ENCODE measurements around the gene TMEM169. TPM values are rescaled to one million over a fixed set of nuclear protein-coding genes. Genes with fewer than 3 reads are reported as not detected.
A peak's percentile ranks its signal among the peaks of the same experiment; 100 is the strongest.

TMEM169 gene
- total and polyA plus RNA-seq, 2 of the 4 experiments (the other 2 are of a cell fraction), result 0.15 to 0.54 TPM

- peak overlapping the region; percentile 17 for H3K14ac ChIP-seq (replicated peaks; ENCODE audit: low read depth, low read length)
- H3K4me2 ChIP-seq (ENCODE audit: low read depth, low read length), result peak overlapping the region; percentile 19; the same call in 1 of the 2 replicates
- dilution Hi-C loops (cut with HindIII; ENCODE audit: low sequenced_read_pairs, unreplicated experiment) (no loop called here), intact Hi-C loops (cut with micrococcal nuclease) (no loop called here), in situ Hi-C loops (cut with MboI; ENCODE audit: low sequenced_read_pairs) (no loop called here)
- H2BK20ac ChIP-seq (ENCODE audit: low read depth, low read length), result no peak overlapping the region
- ChIA-PET POLR2A (ENCODE audit: unreplicated experiment) (no interaction called here), CTCF (interaction anchor here (0.6 kb wide), 1 partner anchor 114 kb away, joined by 4 read pairs; no protein-coding TSS in a partner anchor)
- no peak overlapping the region for H3K4me3 ChIP-seq (ENCODE audit: insufficient read depth, low read depth, low read length)
- no peak overlapping the region for H4K5ac ChIP-seq (ENCODE audit: low read depth, low read length)
- no peak overlapping the region for H3K18ac ChIP-seq (ENCODE audit: low read depth, low read length)
- H2BK120ac ChIP-seq (ENCODE audit: low read depth, low read length), result no peak overlapping the region
- peak overlapping the region; percentile 54 for H2BK5ac ChIP-seq (ENCODE audit: low read depth, low read length, poor library complexity, severe bottlenecking)
- H3K36me3 ChIP-seq (ENCODE audit: control insufficient read depth, insufficient read depth, low read length), result peaks cover 46% of the 10 kb centered on the region
- H3K27me3 ChIP-seq (ENCODE audit: control insufficient read depth, insufficient read depth, low read length), result no peaks in the 10 kb centered on the region
- no peak overlapping the region for H2AK9ac ChIP-seq (replicated peaks; ENCODE audit: low read depth, low read length, poor library complexity)
- peaks cover 44 to 56% of the 10 kb centered on the region in 2 experiments for H3K79me1 ChIP-seq (ENCODE audit: low read depth in 1 of 2, low read length in 2 of 2)
- H2AK5ac ChIP-seq (ENCODE audit: low read depth, low read length), result peak overlapping the region; percentile 3; the same call in 1 of the 2 replicates
- no peaks in the 10 kb centered on the region for H3K9me3 ChIP-seq (ENCODE audit: control insufficient read depth, insufficient read depth, low read length)
- peaks cover 14% of the 10 kb centered on the region for H3K4me1 ChIP-seq (ENCODE audit: control insufficient read depth, insufficient read depth, low read length)
- H2BK15ac ChIP-seq (ENCODE audit: low read depth, low read length), result no peak overlapping the region
- no peak overlapping the region for H4K91ac ChIP-seq (ENCODE audit: insufficient read depth, low read depth, low read length)
- peak overlapping the region; percentile 78; the same call in 1 of the 2 replicates for H3K23ac ChIP-seq (ENCODE audit: low read depth, low read length)
- no peak overlapping the region for H3K9ac ChIP-seq (ENCODE audit: low read depth, low read length)
- DNase-seq, result peak; percentile 77
- H3K4ac ChIP-seq (ENCODE audit: low read depth, low read length), result peak overlapping the region; percentile 11; the same call in 1 of the 2 replicates
- no peak overlapping the region for H2AFZ ChIP-seq (replicated peaks; ENCODE audit: low read length, poor library complexity)
- 39% methylated on average over 2 of the region's 4 CpGs; no CpG with 5 or more reads in 1 of the 2 experiments for WGBS, 2 experiments (ENCODE audit: extremely low coverage in 2 of 2, insufficient read length in 1 of 2)
- H3K27ac ChIP-seq (ENCODE audit: insufficient read depth, low read length), result peak overlapping the region; percentile 54; the same call in 1 of the 2 replicates
- H3K9me1 ChIP-seq (ENCODE audit: insufficient read depth, low read length), result peaks cover 3% of the 10 kb centered on the region; the same call in 1 of the 2 replicates
- no TSS peak for BruUV-seq (replicated peaks)
- H4K8ac ChIP-seq (ENCODE audit: low read depth in 2 of 2, low read length in 2 of 2), result no peak overlapping the region
- 0 out of 2 replicates have a peak, but pooled peaks have one; percentile 6 for ATAC-seq (ENCODE audit: low read depth)
- TF ChIP-seq CTCF (conservative IDR thresholded peaks at IDR 0.05; ENCODE audit: low read depth, low read length) (no peak), USF2 (IDR thresholded peaks at IDR 0.05; ENCODE audit: low read depth, low read length) (no peak), MAFK (IDR thresholded peaks at IDR 0.05; ENCODE audit: low read depth, low read length) (no peak), CEBPB (IDR thresholded peaks at IDR 0.05; ENCODE audit: low read depth, low read length) (no peak), RAD21 (IDR thresholded peaks at IDR 0.05; ENCODE audit: low read length) (no peak), FOS (IDR thresholded peaks at IDR 0.05; ENCODE audit: low read depth, low read length) (no peak), MXI1 (IDR thresholded peaks at IDR 0.05; ENCODE audit: borderline replicate concordance, low read depth, low read length) (no peak), NFE2L2 (IDR thresholded peaks at IDR 0.05; ENCODE audit: low read depth, low read length) (no peak), CHD1 (IDR thresholded peaks at IDR 0.05; ENCODE audit: low read depth, low read length) (no peak), RFX5 (IDR thresholded peaks at IDR 0.05; ENCODE audit: low read depth, low read length) (no peak), POLR2A (IDR thresholded peaks at IDR 0.05; ENCODE audit: low read depth, low read length) (no peak), BHLHE40 (IDR thresholded peaks at IDR 0.05; ENCODE audit: low read depth, low read length) (no peak), RCOR1 (IDR thresholded peaks at IDR 0.05; ENCODE audit: insufficient replicate concordance, low read length) (no peak), SMC3 (IDR thresholded peaks at IDR 0.05; ENCODE audit: low read depth, low read length) (no peak)
- TF ChIP-seq, protein P1, sequence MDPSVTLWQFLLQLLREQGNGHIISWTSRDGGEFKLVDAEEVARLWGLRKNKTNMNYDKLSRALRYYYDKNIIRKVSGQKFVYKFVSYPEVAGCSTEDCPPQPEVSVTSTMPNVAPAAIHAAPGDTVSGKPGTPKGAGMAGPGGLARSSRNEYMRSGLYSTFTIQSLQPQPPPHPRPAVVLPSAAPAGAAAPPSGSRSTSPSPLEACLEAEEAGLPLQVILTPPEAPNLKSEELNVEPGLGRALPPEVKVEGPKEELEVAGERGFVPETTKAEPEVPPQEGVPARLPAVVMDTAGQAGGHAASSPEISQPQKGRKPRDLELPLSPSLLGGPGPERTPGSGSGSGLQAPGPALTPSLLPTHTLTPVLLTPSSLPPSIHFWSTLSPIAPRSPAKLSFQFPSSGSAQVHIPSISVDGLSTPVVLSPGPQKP (IDR thresholded peaks at IDR 0.05; ENCODE audit: borderline replicate concordance, low read depth, low read length), result no peak
- H4K20me1 ChIP-seq (ENCODE audit: insufficient read depth, low read length), result peaks cover 8% of the 10 kb centered on the region
- H3K56ac ChIP-seq (ENCODE audit: extremely low read depth, insufficient read depth, low read length), result no peak overlapping the region
Measured at GRCh38 chr2:216117561-216118340, 36.0 kb downstream of the TMEM169 start.
